Stomach (tissue), 9 donors: ENCODE results near the gene CCT6B. TPM values are rescaled to one million over a fixed set of nuclear protein-coding genes. Genes with fewer than 3 reads are reported as not detected.
"Not testable (repeated sequence)": the region's sequence is repeated elsewhere in the genome, so short reads cannot be mapped to it uniquely, and the experiment has no call there.

Experiments
- DNase-seq, 2 donors: peaks; one replicate each; pipeline versions ENCODE4 v3.0.0 to v3.0.0-alpha.2; 2013 to 2019
- H3K27ac ChIP-seq, 5 donors: fragments of 200-600 bp in 4 of 5; sonication (generic) in 4 of 5; one replicate each; pipeline ENCODE4 v1.5.1; 2013 to 2019; ENCODE audit warnings: mild to moderate bottlenecking in 1 of 5, moderate library complexity in 1 of 5
- H3K27me3 ChIP-seq, 3 donors: fragments of 200-600 bp; sonication (generic); one replicate each; pipeline ENCODE4 v1.5.1; 2017 to 2019; ENCODE audit warnings: mixed run types in 1 of 3
- H3K36me3 ChIP-seq, 4 donors: fragments of 200-600 bp; sonication (generic); 1 replicate in 3 of 4; 2 replicates in 1 of 4; pipeline ENCODE4 v1.5.1; 2016 to 2019
- H3K4me1 ChIP-seq, 4 donors: fragments of 200-600 bp; sonication (generic); one replicate each; pipeline ENCODE4 v1.5.1; 2016 to 2019
- H3K4me3 ChIP-seq, 4 donors: fragments of 200-600 bp; sonication (generic) in 3 of 4; one replicate each; pipeline ENCODE4 v1.5.1; 2016 to 2019; ENCODE audit warnings: mild to moderate bottlenecking in 1 of 4
- H3K9me3 ChIP-seq, 4 donors: fragments of 200-600 bp; sonication (generic); one replicate each; pipeline ENCODE4 v1.5.1; 2016 to 2019
- EP300 ChIP-seq: sonication (generic); formaldehyde crosslinking; IDR thresholded peaks from one replicate; pipeline ENCODE4 v1.6.1; 2017; ENCODE audit warnings: antibody characterized with exemption
- POLR2A ChIP-seq, 4 donors: fragments of 450-650 bp; IDR thresholded peaks; one replicate each; pipeline ENCODE4 v1.6.1; 2016; ENCODE audit warnings: antibody characterized with exemption in 4 of 4, control low read depth in 2 of 4, mild to moderate bottlenecking in 1 of 4, moderate library complexity in 1 of 4
- POLR2AphosphoS5 ChIP-seq, 3 donors: sonication (generic); formaldehyde crosslinking; IDR thresholded peaks; one replicate each; pipeline ENCODE4 v1.6.1; 2016; ENCODE audit warnings: antibody characterized with exemption in 3 of 3
- WGBS, 5 donors: extraction: QIAGEN DNeasy Blood & Tissue Kit in 3 of 5; methylation state at CpG; one replicate each; pipeline versions ENCODE4 v1.1.5 to v1.1.7; 2013 to 2018; 5-methylcytosine and 5-hydroxymethylcytosine counted together
- intact Hi-C: fragments of 100-400 bp; cut with DNase I; formaldehyde crosslinking; loops from one replicate; pipeline ENCODE4 v1.15.1; 2023; ENCODE audit warnings: low total_unique reads
- polyA plus RNA-seq, 3 donors: library from polyadenylated mRNA; stranded (reverse); fragments of 200-250 nt; gene quantifications; one replicate each; pipeline ENCODE4 v1.2.3, GENCODE V29; 2013
- total RNA-seq, 5 donors: library from RNA; depleted of rRNA; stranded (reverse); fragments of >200 nt; gene quantifications; one replicate each; pipeline versions ENCODE4 v1.1.0 to v1.2.3, GENCODE V29; 2014 to 2016
- TF ChIP-seq, protein P1 (sequence below), 7 experiments: fragments of 450-650 bp in 4 of 7; fragments of 200-600 bp in 3 of 7; sonication (generic) in 3 of 7; IDR thresholded peaks; one replicate each; pipeline ENCODE4 v1.5.1; 2016 to 2019; ENCODE audit warnings: antibody characterized with exemption in 7 of 7, control low read depth in 2 of 7, mild to moderate bottlenecking in 1 of 7
- donor health status: healthy with polysubstance abuse.
- donor health status: Bipolar disorder and iron deficiency.
- donor health status: healthy.

The CCT6B gene
- total and polyA plus RNA-seq, 8 donors = 0.45 to 8.6 (median 1.4) TPM; not detected in 2

DNA sequence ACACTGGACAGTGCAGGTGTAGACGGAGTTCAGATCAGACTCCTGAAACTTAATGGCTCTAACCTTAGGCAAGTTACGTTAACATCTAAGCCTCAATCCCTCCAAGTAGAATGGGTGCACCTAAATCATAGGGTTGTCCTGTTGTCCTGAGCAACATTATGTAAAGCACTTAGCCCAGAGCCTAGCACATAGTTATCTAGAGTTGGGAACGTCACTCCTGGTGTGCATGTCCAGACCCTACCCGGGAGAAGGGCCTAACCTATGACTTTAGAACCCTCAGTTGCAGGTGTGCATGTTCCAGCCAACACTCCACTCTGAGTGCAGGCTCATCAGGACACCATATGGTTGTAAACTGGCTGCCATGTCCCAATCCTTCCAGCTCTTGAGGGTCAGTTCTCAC lies 45.1 kb upstream of the CCT6B start:
- Histone ChIP-seq H3K9me3 (no peaks in the 10 kb centered on the region), H3K27ac (no peak overlapping the region), H3K27me3 (no peaks in the 10 kb centered on the region), H3K36me3 (peaks cover 13 to 96% (median 89%) of the 10 kb centered on the region in 4 donors), H3K4me3 (no peak overlapping the region), H3K4me1 (peaks cover 4 to 24% (median 18%) of the 10 kb centered on the region in 4 donors)
- no peak for DNase-seq
- TF ChIP-seq POLR2AphosphoS5 (IDR thresholded peaks at IDR 0.05) = no peak
- TF ChIP-seq, protein P1, sequence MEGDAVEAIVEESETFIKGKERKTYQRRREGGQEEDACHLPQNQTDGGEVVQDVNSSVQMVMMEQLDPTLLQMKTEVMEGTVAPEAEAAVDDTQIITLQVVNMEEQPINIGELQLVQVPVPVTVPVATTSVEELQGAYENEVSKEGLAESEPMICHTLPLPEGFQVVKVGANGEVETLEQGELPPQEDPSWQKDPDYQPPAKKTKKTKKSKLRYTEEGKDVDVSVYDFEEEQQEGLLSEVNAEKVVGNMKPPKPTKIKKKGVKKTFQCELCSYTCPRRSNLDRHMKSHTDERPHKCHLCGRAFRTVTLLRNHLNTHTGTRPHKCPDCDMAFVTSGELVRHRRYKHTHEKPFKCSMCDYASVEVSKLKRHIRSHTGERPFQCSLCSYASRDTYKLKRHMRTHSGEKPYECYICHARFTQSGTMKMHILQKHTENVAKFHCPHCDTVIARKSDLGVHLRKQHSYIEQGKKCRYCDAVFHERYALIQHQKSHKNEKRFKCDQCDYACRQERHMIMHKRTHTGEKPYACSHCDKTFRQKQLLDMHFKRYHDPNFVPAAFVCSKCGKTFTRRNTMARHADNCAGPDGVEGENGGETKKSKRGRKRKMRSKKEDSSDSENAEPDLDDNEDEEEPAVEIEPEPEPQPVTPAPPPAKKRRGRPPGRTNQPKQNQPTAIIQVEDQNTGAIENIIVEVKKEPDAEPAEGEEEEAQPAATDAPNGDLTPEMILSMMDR (IDR thresholded peaks at IDR 0.05) = no peak
- no peak for TF ChIP-seq EP300
- TF ChIP-seq POLR2A (IDR thresholded peaks at IDR 0.05) = no peak
- intact Hi-C loops = loop anchor here (10.0 kb wide), 1 partner anchor 88 kb away; no protein-coding TSS in a partner anchor
- 85 to 96% (median 92%) methylated on average over 4 of the region's 4 CpGs for WGBS, 5 donors

DNA sequence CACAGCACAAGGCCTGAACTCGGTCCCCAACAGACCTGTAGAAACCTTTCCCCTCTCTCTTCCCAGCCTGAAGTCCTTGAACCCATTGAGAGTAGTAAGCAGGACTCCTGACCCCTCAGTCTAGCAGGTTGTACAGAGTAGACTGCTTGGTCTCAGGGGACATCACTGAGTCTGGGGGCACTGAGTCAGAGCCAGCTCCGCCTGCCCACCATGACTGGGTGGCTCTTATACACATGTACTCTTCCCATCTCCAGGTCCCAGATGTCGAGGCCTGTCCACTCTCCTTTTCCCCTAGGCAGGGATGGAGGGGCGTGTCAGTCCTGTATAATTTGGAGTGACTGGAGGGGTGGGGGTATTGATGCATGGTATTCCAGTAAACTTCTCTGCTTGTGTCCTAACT lies 42.5 kb upstream of the CCT6B start:
- TF ChIP-seq, protein P1 (IDR thresholded peaks at IDR 0.05) = no peak
- TF ChIP-seq POLR2A (IDR thresholded peaks at IDR 0.05) (no peak), POLR2AphosphoS5 (IDR thresholded peaks at IDR 0.05) (no peak), EP300 (no peak)
- Histone ChIP-seq H3K4me1 (peaks cover 4 to 31% (median 23%) of the 10 kb centered on the region in 4 donors), H3K36me3 (peaks cover 18 to 96% (median 92%) of the 10 kb centered on the region in 4 donors), H3K27ac (peak overlapping the region in 3 of 5 donors; percentile 50 to 65 (median 52)), H3K27me3 (no peaks in the 10 kb centered on the region), H3K4me3 (no peak overlapping the region), H3K9me3 (no peaks in the 10 kb centered on the region)
- DNase-seq = no peak
- intact Hi-C loops = loop anchor here (10.0 kb wide), 1 partner anchor 91 kb away; no protein-coding TSS in a partner anchor
- 86 to 100% (median 95%) methylated on average over 4 of the region's 4 CpGs for WGBS, 5 donors

DNA sequence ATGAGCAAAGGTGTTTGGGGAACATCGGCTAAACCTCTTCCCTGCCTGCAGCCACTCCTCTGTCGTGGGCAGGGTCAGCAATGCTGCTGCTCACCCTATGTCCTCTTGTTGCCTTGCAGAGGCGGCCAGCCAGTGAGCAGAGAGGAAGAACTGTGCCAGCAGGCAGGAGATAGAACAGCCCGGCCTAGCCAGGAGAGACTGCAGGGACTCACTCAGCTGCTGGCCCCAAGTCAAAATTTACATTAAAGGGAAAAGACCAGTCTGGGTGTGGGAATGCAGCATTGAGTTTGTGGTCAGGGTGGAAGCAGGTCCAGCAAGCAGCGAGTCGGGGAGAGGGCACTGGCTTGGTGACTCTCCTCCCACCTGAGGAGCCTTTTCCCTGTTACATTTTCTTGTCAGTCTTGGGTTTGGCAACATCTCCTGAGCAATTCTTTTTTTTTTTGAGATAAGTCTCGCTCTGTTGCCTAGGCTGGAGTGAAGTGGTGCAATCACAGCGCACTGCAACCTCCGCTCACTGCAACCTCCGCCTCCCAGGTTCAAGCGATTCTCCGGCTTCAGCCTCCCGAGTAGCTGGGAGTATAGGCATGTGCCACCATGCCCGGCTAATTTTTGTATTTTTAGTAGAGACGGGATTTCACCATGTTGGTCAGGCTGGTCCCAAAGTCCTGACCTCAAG lies 41.8 kb upstream of the CCT6B start:
- intact Hi-C loops = loop anchor here (10.0 kb wide), 1 partner anchor 92 kb away; no protein-coding TSS in a partner anchor
- peak; percentile 66 to 77 for DNase-seq
- H3K27ac ChIP-seq = peak overlapping the region in 4 of 5 donors; percentile 45 to 65 (median 51)
- H3K36me3 ChIP-seq = peaks cover 21 to 96% (median 93%) of the 10 kb centered on the region in 4 donors
- no peaks in the 10 kb centered on the region for H3K27me3 ChIP-seq
- H3K9me3 ChIP-seq = no peaks in the 10 kb centered on the region
- no peak overlapping the region for H3K4me3 ChIP-seq
- H3K4me1 ChIP-seq = peaks cover 4 to 39% (median 31%) of the 10 kb centered on the region in 4 donors
- 53 to 64% (median 55%) methylated on average over 15 of the region's 15 CpGs for WGBS, 5 donors
- TF ChIP-seq, protein P1 (IDR thresholded peaks at IDR 0.05) = no peak
- TF ChIP-seq EP300 (no peak), POLR2AphosphoS5 (IDR thresholded peaks at IDR 0.05) (peak in 1 of 3 donors; percentile 9)

DNA sequence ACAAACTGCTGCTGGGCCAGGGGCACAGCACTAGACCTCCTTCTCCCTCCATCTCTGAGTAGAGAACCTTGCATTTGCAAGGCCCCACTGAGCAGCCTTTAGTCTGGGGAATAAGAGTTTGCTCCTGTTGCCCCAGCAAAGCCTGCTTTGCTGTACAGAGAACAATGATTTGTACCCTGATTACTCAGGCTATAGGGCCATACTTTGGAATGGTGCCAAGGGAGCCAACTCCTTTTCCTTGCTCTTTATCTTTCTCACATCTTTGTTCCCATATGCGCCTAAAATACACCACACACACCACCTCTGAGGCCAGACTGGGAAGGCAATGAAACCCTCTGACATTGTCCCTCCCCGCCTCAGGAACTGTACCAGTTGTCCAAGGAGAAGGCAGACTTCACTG lies 40.3 kb upstream of the CCT6B start:
- Histone ChIP-seq H3K4me1 (peaks cover 17 to 53% (median 46%) of the 10 kb centered on the region in 4 donors), H3K27ac (peak overlapping the region in 3 of 5 donors; percentile 4 to 65 (median 50)), H3K36me3 (peaks cover 19 to 88% (median 84%) of the 10 kb centered on the region in 4 donors), H3K9me3 (no peaks in the 10 kb centered on the region), H3K4me3 (no peak overlapping the region), H3K27me3 (no peaks in the 10 kb centered on the region)
- TF ChIP-seq POLR2A (IDR thresholded peaks at IDR 0.05) (no peak), POLR2AphosphoS5 (IDR thresholded peaks at IDR 0.05) (no peak), EP300 (no peak)
- TF ChIP-seq, protein P1 (IDR thresholded peaks at IDR 0.05) = no peak
- WGBS, 5 donors = 61 to 77% (median 71%) methylated on average over 2 of the region's 2 CpGs
- intact Hi-C loops = loop anchor here (10.0 kb wide), 1 partner anchor 93 kb away; no protein-coding TSS in a partner anchor
- no peak for DNase-seq

DNA sequence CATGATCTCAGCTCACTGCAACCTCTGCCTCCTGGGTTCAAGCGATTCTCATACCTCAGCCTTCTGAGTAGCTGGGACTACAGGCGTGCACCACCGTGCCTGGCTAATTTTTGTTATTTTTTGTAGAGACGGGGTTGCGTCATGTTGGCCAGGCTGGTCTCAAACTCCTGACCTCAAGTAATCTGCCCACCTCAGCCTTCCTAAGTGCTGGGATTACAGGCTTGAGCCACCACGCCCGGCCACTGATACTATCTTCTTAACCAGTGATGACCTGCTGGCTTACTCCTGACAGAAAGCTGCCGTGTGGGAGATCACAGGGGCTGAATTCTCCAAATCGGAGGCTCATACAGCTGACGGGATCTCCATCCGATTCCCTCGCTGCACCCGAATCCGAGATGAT lies 39.7 kb upstream of the CCT6B start:
- Histone ChIP-seq H3K4me1 (peaks cover 17 to 58% (median 51%) of the 10 kb centered on the region in 4 donors), H3K36me3 (peaks cover 19 to 88% (median 83%) of the 10 kb centered on the region in 4 donors), H3K27ac (peak overlapping the region in 2 of 5 donors; percentile 50 to 65)
- H3K4me3 ChIP-seq, H3K9me3 ChIP-seq, DNase-seq, H3K27me3 ChIP-seq: not testable (repeated sequence)
- intact Hi-C loops = loop anchor here (10.0 kb wide), 1 partner anchor 94 kb away; no protein-coding TSS in a partner anchor
- 88 to 94% (median 89%) methylated on average over 14 of the region's 14 CpGs for WGBS, 5 donors
